Activated CD4-positive, alpha-beta T cell treated with anti-CD3 and anti-CD28 coated beads for 36 hours (primary cell): ENCODE data around the gene FKBP10. TPM values are rescaled to one million over a fixed set of nuclear protein-coding genes. Genes with fewer than 3 reads are reported as not detected.

ENCODE experiments used
- ATAC-seq: fragments of 200-7000 bp; cut with Tn5 transposase; one replicate; pipeline ENCODE4 v1.10.0; 2021; ENCODE audit warnings: mild to moderate bottlenecking, moderate library complexity
- CTCF ChIA-PET: fragments of 350-600 bp; sonication (Branson Sonifier 250); formaldehyde crosslinking; loops from one replicate; lab custom pipeline; 2021; ENCODE audit warnings: antibody characterized with exemption; lab: Charles Lee
- POLR2A ChIA-PET: fragments of 350-600 bp; sonication (Branson Sonifier 250); formaldehyde crosslinking; loops from one replicate; lab custom pipeline; 2021; ENCODE audit warnings: antibody characterized with exemption, inconsistent platforms; lab: Charles Lee
- DNase-seq: peaks from one replicate; pipeline ENCODE4 v3.0.0-alpha.2; 2020
- H3K27ac Mint-ChIP-seq: one replicate; pipeline ENCODE4 v1.8.0; 2021; ENCODE audit warnings: mixed read lengths
- H3K27me3 Mint-ChIP-seq: one replicate; pipeline ENCODE4 v1.8.0; 2021; ENCODE audit warnings: mixed read lengths
- H3K36me3 Mint-ChIP-seq: one replicate; pipeline ENCODE4 v1.8.0; 2021; ENCODE audit warnings: low read depth, mixed read lengths
- H3K4me1 Mint-ChIP-seq: one replicate; pipeline ENCODE4 v1.8.0; 2021; ENCODE audit warnings: mixed read lengths
- H3K4me3 Mint-ChIP-seq: one replicate; pipeline ENCODE4 v1.8.0; 2021; ENCODE audit warnings: mild to moderate bottlenecking, moderate library complexity, mixed read lengths
- H3K9me3 Mint-ChIP-seq: one replicate; pipeline ENCODE4 v1.8.0; 2021; ENCODE audit warnings: low read depth, mixed read lengths
- intact Hi-C, 2 experiments: fragments of 100-400 bp; cut with DNase I in 1 of 2; cut with micrococcal nuclease in 1 of 2; formaldehyde crosslinking; loops; one replicate each; pipeline versions ENCODE4 v1.14.2 to v1.15.1; 2022 to 2024; cut with DNase I, micrococcal nuclease
- total RNA-seq, 2 experiments: library from RNA; stranded (reverse); gene quantifications; one replicate each; pipeline ENCODE4 v1.2.3, GENCODE V29; 2021

Gene FKBP10
- total RNA-seq, 2 experiments from 2014 or later, result 0.39 to 0.42 TPM

DNA sequence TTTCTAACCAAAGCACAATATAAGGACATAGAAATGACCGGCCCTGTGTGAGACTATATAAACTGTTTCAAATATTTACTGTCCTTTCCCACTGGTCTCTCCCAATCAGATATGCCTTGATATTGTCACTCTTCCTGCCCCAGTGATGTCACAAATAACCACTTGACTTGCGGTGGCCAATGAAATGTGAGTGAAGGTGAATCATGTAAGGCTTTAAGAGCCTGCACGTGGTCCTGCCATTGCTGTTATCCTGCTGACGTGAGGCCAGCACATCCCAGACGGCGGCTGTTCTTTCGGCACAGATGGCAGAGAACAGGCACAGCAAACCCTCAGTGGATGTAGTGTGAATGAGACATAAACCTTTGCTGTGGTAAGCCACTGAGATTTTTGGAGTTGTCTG lies 57.8 kb downstream of the FKBP10 start:
- no peak for ATAC-seq
- ChIA-PET POLR2A (no interaction called here), CTCF (interaction anchor here (0.6 to 1.1 kb wide), 2 partner anchors 11 to 133 kb away, joined by 3 read pairs; no protein-coding TSS in a partner anchor)
- intact Hi-C loops, result no loop called here
- Mint-ChIP-seq H3K27me3 (no peaks in the 10 kb centered on the region), H3K9me3 (no peaks in the 10 kb centered on the region), H3K36me3 (peaks cover 55% of the 10 kb centered on the region), H3K27ac (peak overlapping the region; percentile 94), H3K4me3 (no peak overlapping the region), H3K4me1 (peaks cover 38% of the 10 kb centered on the region)
- DNase-seq, result no peak

DNA sequence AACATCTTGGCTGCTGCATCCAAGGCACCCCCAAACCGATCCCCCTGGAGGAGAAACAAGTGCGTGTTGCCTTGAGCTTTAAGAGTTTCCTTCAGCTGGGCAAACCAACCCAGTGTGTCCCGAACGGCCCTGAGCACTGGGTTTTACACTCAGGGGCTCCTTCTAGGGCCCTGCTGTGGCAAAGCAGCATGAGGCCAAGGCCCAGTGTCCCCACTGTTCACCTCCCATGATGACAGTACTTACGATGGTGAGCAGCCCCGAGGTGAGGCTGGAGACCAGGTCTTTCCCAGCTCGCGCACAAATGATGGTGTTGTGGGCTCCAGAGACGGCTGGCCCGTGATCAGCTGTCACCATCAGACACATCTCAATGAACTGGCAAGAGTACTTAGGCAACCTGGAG lies 59.0 kb downstream of the FKBP10 start:
- no peaks in the 10 kb centered on the region for H3K9me3 Mint-ChIP-seq
- no peak overlapping the region for H3K4me3 Mint-ChIP-seq
- no peak for ATAC-seq
- ChIA-PET POLR2A (no interaction called here), CTCF (no interaction called here)
- no peak overlapping the region for H3K27ac Mint-ChIP-seq
- H3K36me3 Mint-ChIP-seq, result peaks cover 58% of the 10 kb centered on the region
- no peaks in the 10 kb centered on the region for H3K27me3 Mint-ChIP-seq
- intact Hi-C loops, result no loop called here
- peaks cover 37% of the 10 kb centered on the region for H3K4me1 Mint-ChIP-seq
- no peak for DNase-seq

Other genes starting within 250 kb of the FKBP10 start
- gene KRT9, start 240.9 kb upstream of the FKBP10 start, total RNA-seq, result not detected
- not detected for gene KRT14, start 226.1 kb upstream of the FKBP10 start, total RNA-seq
- gene KRT16, start 200.2 kb upstream of the FKBP10 start, total RNA-seq, result not detected
- not detected for gene KRT17, start 188.4 kb upstream of the FKBP10 start, total RNA-seq
- 100 to 1,000 TPM; 869 to 977 TPM for gene EIF1, start 124.1 kb upstream of the FKBP10 start, total RNA-seq
- not detected for gene GAST, start 100.7 kb upstream of the FKBP10 start, total RNA-seq
- not detected for gene HAP1, start 78.4 kb upstream of the FKBP10 start, total RNA-seq
- gene JUP, start 26.3 kb upstream of the FKBP10 start, total RNA-seq, result under 1 TPM; 0.34 to 0.54 TPM
- 1 to 10 TPM; 1.5 to 2.0 TPM for gene P3H4, start 1.1 kb upstream of the FKBP10 start, total RNA-seq
- 10 to 100 TPM; 37.5 to 46.9 TPM for gene NT5C3B, start 23.2 kb downstream of the FKBP10 start, total RNA-seq
- under 1 TPM; 0.19 to 0.21 TPM for gene KLHL10, start 24.8 kb downstream of the FKBP10 start, total RNA-seq
- 10 to 100 TPM; 16.4 to 18.0 TPM for gene KLHL11, start 52.4 kb downstream of the FKBP10 start, total RNA-seq
- gene ACLY, start 105.9 kb downstream of the FKBP10 start, total RNA-seq, result 100 to 1,000 TPM; 189 to 192 TPM
- gene ODAD4, start 117.6 kb downstream of the FKBP10 start, total RNA-seq, result 1 to 10 TPM in 1 of 2 experiments, under 1 TPM in 1; 0.81 to 1.1 TPM
- gene CNP, start 153.8 kb downstream of the FKBP10 start, total RNA-seq, result 10 to 100 TPM; 55.1 to 77.0 TPM
- 10 to 100 TPM; 86.6 to 94.8 TPM for gene DNAJC7, start 204.4 kb downstream of the FKBP10 start, total RNA-seq
- gene NKIRAS2, start 207.1 kb downstream of the FKBP10 start, total RNA-seq, result 10 to 100 TPM; 16.3 to 17.2 TPM
- under 1 TPM; 0.19 to 0.32 TPM for gene C17orf113, start 237.6 kb downstream of the FKBP10 start, total RNA-seq